Mesendoderm (in vitro differentiated cells): Measurements from ENCODE around the gene DAB2.
A peak's percentile ranks its signal among the peaks of the same experiment; 100 is the strongest.

ENCODE experiments used
- DNase-seq: peaks from one replicate; pipeline ENCODE4 v3.0.0; 2013
- H2AK5ac ChIP-seq: 2 replicates; pipeline ENCODE4 v1.6.1; 2013; ENCODE audit warnings: low read length, inconsistent platforms
- H2BK120ac ChIP-seq: 2 replicates; pipeline ENCODE4 v1.6.1; 2013; ENCODE audit warnings: low read depth, mild to moderate bottlenecking, low read length, moderate library complexity, mixed read lengths
- H2BK15ac ChIP-seq: replicated peaks from 2 replicates; pipeline ENCODE4 v1.6.1; 2013; ENCODE audit warnings: low read depth, mild to moderate bottlenecking, moderate library complexity
- H2BK5ac ChIP-seq: 2 replicates; pipeline ENCODE4 v1.6.1; 2013; ENCODE audit warnings: low read length, inconsistent platforms
- H3K18ac ChIP-seq: 2 replicates; pipeline ENCODE4 v1.6.1; 2013; ENCODE audit warnings: mild to moderate bottlenecking, low read length, mixed read lengths
- H3K23ac ChIP-seq: one replicate; pipeline ENCODE4 v1.6.1; 2013; ENCODE audit warnings: low read length
- H3K27ac ChIP-seq: 2 replicates; pipeline ENCODE4 v1.5.1; 2013; ENCODE audit warnings: low read depth, mild to moderate bottlenecking, inconsistent platforms, low read length, moderate library complexity
- H3K27me3 ChIP-seq: 2 replicates; pipeline ENCODE4 v1.6.1; 2013; ENCODE audit warnings: low read length, control low read depth, mild to moderate bottlenecking, inconsistent platforms; ENCODE audit not compliant: insufficient read depth, poor library complexity
- H3K36me3 ChIP-seq: 2 replicates; pipeline ENCODE4 v1.6.1; 2013; ENCODE audit warnings: low read length, inconsistent platforms; ENCODE audit not compliant: control insufficient read depth, insufficient read depth
- H3K4ac ChIP-seq: one replicate; pipeline ENCODE4 v1.6.1; 2013; ENCODE audit warnings: low read depth, mild to moderate bottlenecking, low read length, moderate library complexity
- H3K4me1 ChIP-seq: 2 replicates; pipeline ENCODE4 v1.6.1; 2013; ENCODE audit warnings: low read depth, low read length, inconsistent platforms; ENCODE audit not compliant: control insufficient read depth
- H3K4me2 ChIP-seq: 2 replicates; pipeline ENCODE4 v1.6.1; 2013; ENCODE audit warnings: low read length
- H3K4me3 ChIP-seq: 2 replicates; pipeline ENCODE4 v1.5.1; 2013; ENCODE audit warnings: mild to moderate bottlenecking, low read length
- H3K56ac ChIP-seq: one replicate; pipeline ENCODE4 v1.6.1; 2013; ENCODE audit warnings: low read length
- H3K79me1 ChIP-seq: 2 replicates; pipeline ENCODE4 v1.6.1; 2013; ENCODE audit warnings: low read length, inconsistent platforms
- H3K79me2 ChIP-seq: 2 replicates; pipeline ENCODE4 v1.6.1; 2013; ENCODE audit warnings: mild to moderate bottlenecking, low read length; ENCODE audit not compliant: control insufficient read depth, insufficient read depth
- H3K9ac ChIP-seq: 2 replicates; pipeline ENCODE4 v1.6.1; 2013; ENCODE audit warnings: low read length, inconsistent platforms
- H4K5ac ChIP-seq: one replicate; pipeline ENCODE4 v1.6.1; 2013; ENCODE audit warnings: low read length
- H4K8ac ChIP-seq: one replicate; pipeline ENCODE4 v1.6.1; 2013; ENCODE audit warnings: low read depth, mild to moderate bottlenecking, control low read depth, low read length, moderate library complexity
- WGBS: extraction: QIAGEN DNeasy Blood & Tissue Kit; methylation state at CpG from one replicate; pipeline ENCODE4 v1.1.7; 2013; ENCODE audit warnings: low lambda C conversion rate, missing lambda C conversion rate; ENCODE audit not compliant: insufficient coverage; ENCODE audit errors: extremely low coverage; 5-methylcytosine and 5-hydroxymethylcytosine counted together

DAB2 gene

DNA sequence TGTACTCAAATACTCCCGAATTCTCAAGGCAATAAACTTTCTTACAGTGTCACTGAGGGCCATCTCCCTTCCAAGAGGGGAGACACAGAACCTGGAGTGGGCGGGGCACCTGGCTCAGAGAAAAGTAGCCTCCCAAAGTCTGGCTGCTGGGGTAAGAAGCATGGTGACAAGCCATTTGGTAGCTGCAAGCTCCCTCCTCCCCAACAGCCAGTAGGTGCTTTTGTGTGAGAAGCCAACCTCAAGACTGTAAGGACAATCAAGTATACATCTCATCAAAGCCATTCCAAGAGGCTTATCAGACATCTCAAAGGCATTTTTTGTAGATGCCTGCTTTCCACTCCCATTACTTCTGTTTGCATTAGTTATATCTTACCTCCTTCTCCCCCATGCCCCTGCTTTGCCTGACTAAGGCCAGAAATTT is 1.4 kb downstream of the DAB2 start:
- Histone ChIP-seq H2AK5ac (no peak overlapping the region), H3K56ac (no peak overlapping the region), H2BK15ac (no peak overlapping the region), H3K4me2 (no peak overlapping the region), H3K4me3 (no peak overlapping the region), H4K8ac (no peak overlapping the region), H3K79me1 (no peaks in the 10 kb centered on the region), H3K23ac (no peak overlapping the region), H4K5ac (no peak overlapping the region), H3K9ac (no peak overlapping the region), H3K4ac (peak overlapping the region; percentile 10), H3K4me1 (peaks cover 5% of the 10 kb centered on the region), H3K27ac (no peak overlapping the region), H3K27me3 (no peaks in the 10 kb centered on the region), H2BK120ac (no peak overlapping the region), H2BK5ac (no peak overlapping the region), H3K36me3 (no peaks in the 10 kb centered on the region), H3K18ac (no peak overlapping the region), H3K79me2 (no peaks in the 10 kb centered on the region)
- no CpG with 5 or more reads among the region's 2 CpGs for WGBS
- peak; percentile 85 for DNase-seq

DNA sequence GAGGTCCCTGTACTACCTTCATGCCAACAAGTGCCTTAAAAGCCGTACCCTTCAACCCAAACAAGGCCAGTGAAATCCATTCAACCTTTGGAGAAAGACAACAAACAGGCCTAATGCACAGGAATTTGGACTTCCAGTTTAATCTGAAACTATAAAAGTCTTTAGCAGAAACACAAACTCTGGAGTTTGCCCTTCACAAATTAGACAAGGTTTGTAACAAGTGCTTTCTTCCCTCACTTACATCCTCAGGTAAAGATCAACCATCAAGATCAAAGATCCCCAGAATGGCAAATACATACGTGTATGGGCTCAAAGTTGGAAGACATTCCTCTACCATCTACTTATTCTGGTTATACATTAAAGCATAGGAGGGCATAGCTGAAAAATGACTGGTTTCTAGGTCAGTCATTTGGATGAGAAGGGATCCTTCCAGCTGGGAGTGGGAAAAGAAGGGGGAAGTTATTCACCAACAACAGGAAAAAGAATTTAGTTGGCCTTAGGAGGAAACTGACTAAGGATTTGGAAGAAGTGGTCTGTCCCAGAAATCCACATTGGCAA is 2.0 kb downstream of the DAB2 start:
- no peak overlapping the region for H3K4me3 ChIP-seq
- H4K8ac ChIP-seq: peak overlapping the region; percentile 87
- H3K18ac ChIP-seq: no peak overlapping the region
- H3K9ac ChIP-seq: no peak overlapping the region
- H3K4me2 ChIP-seq: no peak overlapping the region
- H3K23ac ChIP-seq: no peak overlapping the region
- no peaks in the 10 kb centered on the region for H3K79me1 ChIP-seq
- H3K4me1 ChIP-seq: peaks cover 5% of the 10 kb centered on the region
- H2BK5ac ChIP-seq: no peak overlapping the region
- H3K36me3 ChIP-seq: no peaks in the 10 kb centered on the region
- no peak overlapping the region for H3K27ac ChIP-seq
- H2AK5ac ChIP-seq: no peak overlapping the region
- no peaks in the 10 kb centered on the region for H3K79me2 ChIP-seq
- whole genome bisulfite sequencing: no CpG with 5 or more reads among the region's 2 CpGs
- no peak overlapping the region for H4K5ac ChIP-seq
- H3K4ac ChIP-seq: peak overlapping the region; percentile 10
- no peak overlapping the region for H2BK15ac ChIP-seq
- no peak for DNase-seq
- no peaks in the 10 kb centered on the region for H3K27me3 ChIP-seq
- no peak overlapping the region for H3K56ac ChIP-seq
- H2BK120ac ChIP-seq: no peak overlapping the region

DNA sequence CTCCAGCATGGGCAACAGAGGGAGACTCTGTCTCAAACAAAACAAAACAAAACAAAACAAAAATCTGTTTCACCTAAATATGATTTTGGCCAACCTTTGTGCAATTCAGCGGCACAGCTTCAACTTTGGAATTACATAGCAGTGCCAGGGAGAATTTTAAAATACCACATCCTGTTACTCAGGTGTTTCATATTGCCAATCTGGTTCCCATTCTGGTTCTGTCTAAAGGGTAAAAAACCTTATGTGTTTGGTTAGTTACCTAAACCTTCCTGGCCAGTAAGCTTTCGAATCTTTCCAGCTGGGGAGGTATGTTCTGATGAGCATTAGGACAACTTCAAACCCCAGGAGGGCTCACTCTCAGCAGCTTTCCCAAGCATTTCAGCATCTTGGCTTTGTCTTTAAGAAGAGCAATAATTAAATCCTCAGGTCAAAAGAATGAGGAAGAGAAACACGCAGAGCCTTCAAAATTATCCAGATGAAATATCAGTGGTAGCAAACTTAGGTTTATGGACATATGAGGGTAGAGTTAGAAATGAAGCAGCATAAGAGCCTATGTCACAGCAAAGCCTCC is 2.7 kb downstream of the DAB2 start:
- Histone ChIP-seq H3K56ac (no peak overlapping the region), H3K4me1 (peaks cover 3% of the 10 kb centered on the region), H3K4ac (no peak overlapping the region), H3K27me3 (no peaks in the 10 kb centered on the region), H4K8ac (no peak overlapping the region), H2BK5ac (no peak overlapping the region), H3K79me2 (no peaks in the 10 kb centered on the region), H3K36me3 (no peaks in the 10 kb centered on the region), H3K79me1 (no peaks in the 10 kb centered on the region), H3K27ac (no peak overlapping the region), H3K4me2 (no peak overlapping the region), H2BK15ac (no peak overlapping the region), H3K23ac (no peak overlapping the region), H3K18ac (no peak overlapping the region), H2BK120ac (no peak overlapping the region), H4K5ac (no peak overlapping the region), H3K4me3 (no peak overlapping the region), H3K9ac (no peak overlapping the region), H2AK5ac (no peak overlapping the region)
- DNase-seq: peak; percentile 27
- WGBS: no CpG with 5 or more reads among the region's 3 CpGs

DNA sequence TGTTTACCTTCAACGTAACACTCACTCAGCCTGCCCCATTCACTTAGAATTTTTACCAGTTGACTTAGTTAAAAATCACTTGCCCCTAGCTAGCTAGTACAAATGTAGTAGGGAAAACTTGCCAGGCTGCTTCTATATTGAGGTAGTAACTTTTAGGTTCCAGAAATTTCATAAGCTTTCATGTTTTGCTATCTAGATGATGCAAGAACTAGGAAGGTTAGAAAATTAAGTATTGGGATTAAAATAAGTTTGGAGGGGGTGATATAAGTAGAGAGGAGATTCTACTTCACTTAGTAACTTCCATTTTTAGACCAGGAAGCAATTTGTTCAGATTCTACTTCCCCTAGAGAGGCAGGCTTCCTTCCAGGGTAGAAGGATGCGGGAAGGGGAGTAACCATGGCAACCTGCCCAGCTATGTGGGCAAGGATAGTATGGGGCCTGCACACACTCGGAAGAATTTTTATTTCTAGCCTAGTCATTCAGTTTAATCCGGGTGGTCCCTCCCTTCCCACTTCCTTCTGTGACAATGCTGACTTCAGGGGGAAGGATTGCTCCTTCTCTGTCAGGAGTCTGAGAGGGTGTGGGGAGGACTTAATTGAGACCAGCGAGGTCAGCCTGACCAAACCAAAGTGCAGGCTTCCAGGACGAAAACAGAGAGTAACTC is 4.2 kb downstream of the DAB2 start:
- Histone ChIP-seq H3K36me3 (no peaks in the 10 kb centered on the region), H4K8ac (no peak overlapping the region), H3K4ac (no peak overlapping the region), H3K4me2 (no peak overlapping the region), H3K79me1 (no peaks in the 10 kb centered on the region), H3K27ac (no peak overlapping the region), H2BK5ac (no peak overlapping the region), H3K56ac (no peak overlapping the region), H3K18ac (no peak overlapping the region), H2BK120ac (no peak overlapping the region), H3K27me3 (no peaks in the 10 kb centered on the region), H3K79me2 (no peaks in the 10 kb centered on the region), H3K4me1 (peaks cover 3% of the 10 kb centered on the region), H2BK15ac (no peak overlapping the region), H4K5ac (no peak overlapping the region), H3K4me3 (no peak overlapping the region), H3K9ac (no peak overlapping the region), H3K23ac (no peak overlapping the region), H2AK5ac (no peak overlapping the region)
- DNase-seq: peak; percentile 65
- WGBS: no CpG with 5 or more reads among the region's 6 CpGs

DNA sequence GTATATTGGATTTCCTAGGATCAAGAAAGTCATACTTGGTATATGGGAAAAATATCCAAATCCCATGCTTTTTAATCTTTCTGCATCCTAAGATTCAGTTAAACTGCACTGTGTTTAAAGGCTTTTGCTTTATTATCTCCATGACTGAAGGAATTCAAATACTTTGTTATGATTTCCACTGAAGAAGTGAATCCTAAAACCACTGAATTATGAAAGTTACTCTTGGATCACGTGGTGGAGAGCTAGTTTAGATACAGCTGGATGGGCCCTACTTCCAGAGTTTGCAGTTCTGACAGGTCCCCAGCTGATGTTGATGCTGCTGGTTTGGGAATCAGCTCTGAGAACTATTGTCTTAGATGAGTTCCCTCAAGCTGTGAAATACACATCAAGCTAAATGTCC is 5.0 kb downstream of the DAB2 start:
- no peak for DNase-seq
- Histone ChIP-seq H2BK15ac (no peak overlapping the region), H3K27me3 (no peaks in the 10 kb centered on the region), H3K36me3 (no peaks in the 10 kb centered on the region), H4K8ac (no peak overlapping the region), H3K56ac (no peak overlapping the region), H2BK5ac (no peak overlapping the region), H3K79me1 (no peaks in the 10 kb centered on the region), H3K23ac (no peak overlapping the region), H2AK5ac (no peak overlapping the region), H3K27ac (no peak overlapping the region), H3K4me2 (no peak overlapping the region), H3K4me3 (no peak overlapping the region), H3K9ac (no peak overlapping the region), H3K18ac (no peak overlapping the region), H3K4me1 (peaks cover 3% of the 10 kb centered on the region), H4K5ac (no peak overlapping the region), H3K79me2 (no peaks in the 10 kb centered on the region), H2BK120ac (no peak overlapping the region), H3K4ac (no peak overlapping the region)
- WGBS: no CpG with 5 or more reads among the region's 1 CpG
